ENCODE measurements around the gene GZMM.

DNA sequence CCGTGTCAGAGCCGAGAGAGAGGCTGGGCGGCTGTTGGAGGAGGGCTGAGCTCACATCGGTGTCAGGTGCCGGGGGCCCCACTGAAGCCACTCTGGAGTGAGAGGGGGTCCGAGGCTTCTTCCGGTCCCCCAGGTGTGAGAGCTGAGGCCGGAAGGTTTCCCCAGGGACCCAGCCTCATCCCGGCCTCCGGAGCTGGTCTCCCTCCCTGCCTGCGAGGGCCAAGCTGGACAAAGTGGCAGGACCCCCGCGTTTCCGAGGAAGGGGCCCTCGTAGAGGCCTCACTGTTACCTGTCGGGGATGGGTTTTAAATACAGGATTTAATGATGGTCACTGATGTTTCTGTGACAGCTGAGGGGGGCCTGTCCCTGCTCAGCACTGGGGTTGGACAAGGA lies 52.4 kb downstream of the GZMM start:
- TF ChIP-seq, protein P1, sequence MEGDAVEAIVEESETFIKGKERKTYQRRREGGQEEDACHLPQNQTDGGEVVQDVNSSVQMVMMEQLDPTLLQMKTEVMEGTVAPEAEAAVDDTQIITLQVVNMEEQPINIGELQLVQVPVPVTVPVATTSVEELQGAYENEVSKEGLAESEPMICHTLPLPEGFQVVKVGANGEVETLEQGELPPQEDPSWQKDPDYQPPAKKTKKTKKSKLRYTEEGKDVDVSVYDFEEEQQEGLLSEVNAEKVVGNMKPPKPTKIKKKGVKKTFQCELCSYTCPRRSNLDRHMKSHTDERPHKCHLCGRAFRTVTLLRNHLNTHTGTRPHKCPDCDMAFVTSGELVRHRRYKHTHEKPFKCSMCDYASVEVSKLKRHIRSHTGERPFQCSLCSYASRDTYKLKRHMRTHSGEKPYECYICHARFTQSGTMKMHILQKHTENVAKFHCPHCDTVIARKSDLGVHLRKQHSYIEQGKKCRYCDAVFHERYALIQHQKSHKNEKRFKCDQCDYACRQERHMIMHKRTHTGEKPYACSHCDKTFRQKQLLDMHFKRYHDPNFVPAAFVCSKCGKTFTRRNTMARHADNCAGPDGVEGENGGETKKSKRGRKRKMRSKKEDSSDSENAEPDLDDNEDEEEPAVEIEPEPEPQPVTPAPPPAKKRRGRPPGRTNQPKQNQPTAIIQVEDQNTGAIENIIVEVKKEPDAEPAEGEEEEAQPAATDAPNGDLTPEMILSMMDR (IDR thresholded peaks at IDR 0.05): no peak
- TF ChIP-seq, protein P2, sequence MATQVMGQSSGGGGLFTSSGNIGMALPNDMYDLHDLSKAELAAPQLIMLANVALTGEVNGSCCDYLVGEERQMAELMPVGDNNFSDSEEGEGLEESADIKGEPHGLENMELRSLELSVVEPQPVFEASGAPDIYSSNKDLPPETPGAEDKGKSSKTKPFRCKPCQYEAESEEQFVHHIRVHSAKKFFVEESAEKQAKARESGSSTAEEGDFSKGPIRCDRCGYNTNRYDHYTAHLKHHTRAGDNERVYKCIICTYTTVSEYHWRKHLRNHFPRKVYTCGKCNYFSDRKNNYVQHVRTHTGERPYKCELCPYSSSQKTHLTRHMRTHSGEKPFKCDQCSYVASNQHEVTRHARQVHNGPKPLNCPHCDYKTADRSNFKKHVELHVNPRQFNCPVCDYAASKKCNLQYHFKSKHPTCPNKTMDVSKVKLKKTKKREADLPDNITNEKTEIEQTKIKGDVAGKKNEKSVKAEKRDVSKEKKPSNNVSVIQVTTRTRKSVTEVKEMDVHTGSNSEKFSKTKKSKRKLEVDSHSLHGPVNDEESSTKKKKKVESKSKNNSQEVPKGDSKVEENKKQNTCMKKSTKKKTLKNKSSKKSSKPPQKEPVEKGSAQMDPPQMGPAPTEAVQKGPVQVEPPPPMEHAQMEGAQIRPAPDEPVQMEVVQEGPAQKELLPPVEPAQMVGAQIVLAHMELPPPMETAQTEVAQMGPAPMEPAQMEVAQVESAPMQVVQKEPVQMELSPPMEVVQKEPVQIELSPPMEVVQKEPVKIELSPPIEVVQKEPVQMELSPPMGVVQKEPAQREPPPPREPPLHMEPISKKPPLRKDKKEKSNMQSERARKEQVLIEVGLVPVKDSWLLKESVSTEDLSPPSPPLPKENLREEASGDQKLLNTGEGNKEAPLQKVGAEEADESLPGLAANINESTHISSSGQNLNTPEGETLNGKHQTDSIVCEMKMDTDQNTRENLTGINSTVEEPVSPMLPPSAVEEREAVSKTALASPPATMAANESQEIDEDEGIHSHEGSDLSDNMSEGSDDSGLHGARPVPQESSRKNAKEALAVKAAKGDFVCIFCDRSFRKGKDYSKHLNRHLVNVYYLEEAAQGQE (IDR thresholded peaks at IDR 0.05; ENCODE audit: low read depth, low read length): no peak
